Loucy (cell line): ENCODE results near the gene SLAIN2.

Experiments used
- H2AFZ ChIP-seq: fragments of 200-600 bp; sonication (generic); 2 replicates; pipeline ENCODE4 v1.6.0; 2016; ENCODE audit warnings: antibody characterized with exemption, mild to moderate bottlenecking, low read length, moderate library complexity
- H3F3A ChIP-seq: fragments of 200-600 bp; 2 replicates; pipeline ENCODE4 v1.6.0; 2016; ENCODE audit warnings: antibody characterized with exemption, low read depth, mild to moderate bottlenecking
- H3K27me3 ChIP-seq: fragments of 200-600 bp; sonication (generic); 2 replicates; pipeline ENCODE4 v1.6.1; 2014; ENCODE audit warnings: low read length, mild to moderate bottlenecking; ENCODE audit not compliant: insufficient read depth, poor library complexity, severe bottlenecking
- H3K36me3 ChIP-seq: fragments of 200-600 bp; sonication (generic); 2 replicates; pipeline ENCODE4 v1.6.1; 2016; ENCODE audit warnings: low read length; ENCODE audit not compliant: insufficient read depth
- H3K4me1 ChIP-seq: fragments of 200-600 bp; sonication (generic); 2 replicates; pipeline ENCODE4 v1.5.1; 2014; ENCODE audit warnings: low read length, mild to moderate bottlenecking; ENCODE audit not compliant: insufficient read depth, poor library complexity, severe bottlenecking
- H3K4me2 ChIP-seq: fragments of 200-600 bp; sonication (generic); 2 replicates; pipeline ENCODE4 v1.6.0; 2014; ENCODE audit warnings: antibody characterized with exemption, low read length, low read depth, mild to moderate bottlenecking; ENCODE audit not compliant: poor library complexity, severe bottlenecking
- H3K4me3 ChIP-seq: fragments of 200-600 bp; sonication (generic); 2 replicates; pipeline ENCODE4 v1.5.1; 2014; ENCODE audit warnings: low read length, mild to moderate bottlenecking, mixed read lengths; ENCODE audit not compliant: poor library complexity, severe bottlenecking
- H3K79me2 ChIP-seq: fragments of 200-600 bp; sonication (generic); 2 replicates; pipeline ENCODE4 v1.6.1; 2014; ENCODE audit warnings: low read length; ENCODE audit not compliant: insufficient read depth
- H3K9ac ChIP-seq: fragments of 200-600 bp; sonication (generic); 2 replicates; pipeline ENCODE4 v1.6.0; 2014; ENCODE audit warnings: mild to moderate bottlenecking, low read depth, low read length, moderate library complexity; ENCODE audit not compliant: poor library complexity, severe bottlenecking
- H3K9me2 ChIP-seq: fragments of 200-600 bp; sonication (generic); replicated peaks from 2 replicates; pipeline ENCODE4 v1.6.1; 2016; ENCODE audit warnings: low read depth, low read length, mixed read lengths
- H3K9me3 ChIP-seq: fragments of 200-600 bp; sonication (generic); 2 replicates; pipeline ENCODE4 v1.6.1; 2014; ENCODE audit warnings: mild to moderate bottlenecking, antibody characterized with exemption, low read length, low read depth; ENCODE audit not compliant: insufficient read depth
- H4K20me1 ChIP-seq: fragments of 200-600 bp; sonication (generic); 2 replicates; pipeline ENCODE4 v1.6.0; 2014; ENCODE audit warnings: antibody characterized with exemption, low read length, mild to moderate bottlenecking; ENCODE audit not compliant: insufficient read depth, poor library complexity, severe bottlenecking
- CTCF ChIP-seq: fragments of 200-600 bp; sonication (generic); conservative IDR thresholded peaks from 2 replicates; pipeline ENCODE4 v1.5.1; 2014; ENCODE audit warnings: mild to moderate bottlenecking, antibody characterized with exemption, low read length
- EZH2phosphoT487 ChIP-seq: fragments of 200-600 bp; IDR thresholded peaks from 2 replicates; pipeline ENCODE4 v1.6.1; 2018; ENCODE audit warnings: antibody characterized with exemption, mild to moderate bottlenecking, moderate library complexity, borderline replicate concordance

SLAIN2 gene

GRCh38 chr4:48410812-48411211 is 69.5 kb downstream of the SLAIN2 start:
- peaks cover 20% of the 10 kb centered on the region; the same call in 1 of the 2 replicates for H3K36me3 ChIP-seq
- H3K4me3 ChIP-seq: no peak overlapping the region
- no peaks in the 10 kb centered on the region for H4K20me1 ChIP-seq
- H3K79me2 ChIP-seq: no peaks in the 10 kb centered on the region
- no peak overlapping the region for H3K4me2 ChIP-seq
- no peak overlapping the region for H2AFZ ChIP-seq
- no peaks in the 10 kb centered on the region for H3K9me2 ChIP-seq
- H3K4me1 ChIP-seq: no peaks in the 10 kb centered on the region
- no peak for TF ChIP-seq CTCF
- no peaks in the 10 kb centered on the region for H3K9me3 ChIP-seq
- no peak overlapping the region for H3K9ac ChIP-seq
- H3F3A ChIP-seq: no peaks in the 10 kb centered on the region
- H3K27me3 ChIP-seq: no peaks in the 10 kb centered on the region

GRCh38 chr4:48420144-48420543 is 78.8 kb downstream of the SLAIN2 start:
- no peak for TF ChIP-seq EZH2phosphoT487
- TF ChIP-seq CTCF: no peak
- no peak overlapping the region for H3K4me3 ChIP-seq

GRCh38 chr4:48421101-48421500 is 79.8 kb downstream of the SLAIN2 start:
- Histone ChIP-seq H3K79me2 (no peaks in the 10 kb centered on the region), H3K4me1 (no peaks in the 10 kb centered on the region), H3K27me3 (no peaks in the 10 kb centered on the region), H3K36me3 (peaks cover 42% of the 10 kb centered on the region), H3K4me2 (no peak overlapping the region), H4K20me1 (no peaks in the 10 kb centered on the region), H3K9me2 (no peaks in the 10 kb centered on the region), H3K9ac (no peak overlapping the region), H2AFZ (no peak overlapping the region), H3F3A (no peaks in the 10 kb centered on the region), H3K9me3 (no peaks in the 10 kb centered on the region), H3K4me3 (no peak overlapping the region)
- TF ChIP-seq EZH2phosphoT487: no peak
- no peak for TF ChIP-seq CTCF

More at GRCh38 chr4:48420144-48420543, 78.8 kb downstream of the SLAIN2 start:
- Histone ChIP-seq H4K20me1 (no peaks in the 10 kb centered on the region), H3K9me2 (no peaks in the 10 kb centered on the region), H2AFZ (no peak overlapping the region), H3F3A (no peaks in the 10 kb centered on the region), H3K9me3 (no peaks in the 10 kb centered on the region), H3K9ac (no peak overlapping the region), H3K27me3 (no peaks in the 10 kb centered on the region), H3K4me2 (no peak overlapping the region), H3K36me3 (peaks cover 42% of the 10 kb centered on the region), H3K79me2 (no peaks in the 10 kb centered on the region), H3K4me1 (no peaks in the 10 kb centered on the region)
